ENCODE results near the gene ZNF593.

Gene ZNF593

GRCh38 chr1:26148887-26149286, 20.8 kb upstream of the ZNF593 start:
- no peak for DNase-seq (ENCODE audit: low spot score)

- DNase-seq (ENCODE audit: low spot score): no peak
Measured at GRCh38 chr1:26153966-26154532, 15.7 kb upstream of the ZNF593 start.

GRCh38 chr1:26154750-26155149, 15.0 kb upstream of the ZNF593 start:
- no peak for DNase-seq (ENCODE audit: low spot score)

GRCh38 chr1:26155370-26156284, 14.1 kb upstream of the ZNF593 start:
- DNase-seq (ENCODE audit: low spot score): no peak

GRCh38 chr1:26156285-26157038, 13.2 kb upstream of the ZNF593 start:
- DNase-seq (ENCODE audit: low spot score): no peak

- no peak for DNase-seq (ENCODE audit: low spot score)
Measured at GRCh38 chr1:26158271-26158907, 11.3 kb upstream of the ZNF593 start.

- DNase-seq (ENCODE audit: low spot score): no peak
Measured at GRCh38 chr1:26158908-26159742, 10.6 kb upstream of the ZNF593 start, which contains the start of gene FAM110D. Gene FAM110D, plus strand, starts transcription at chr1:26159079. Its CDS starts 2,213 bp downstream, at chr1:26161292.

- DNase-seq (ENCODE audit: low spot score): no peak
Measured at GRCh38 chr1:26159743-26160039, 10.0 kb upstream of the ZNF593 start.

GRCh38 chr1:26160527-26161414, 8.9 kb upstream of the ZNF593 start:
- no peak for DNase-seq (ENCODE audit: low spot score)

- peak; percentile 73 for DNase-seq (ENCODE audit: low spot score)
Measured at GRCh38 chr1:26161415-26162219, 8.1 kb upstream of the ZNF593 start.

- no peak for DNase-seq (ENCODE audit: low spot score)
Measured at GRCh38 chr1:26162220-26162709, 7.4 kb upstream of the ZNF593 start.

GRCh38 chr1:26163684-26164035, 6.0 kb upstream of the ZNF593 start:
- no peak for DNase-seq (ENCODE audit: low spot score)

GRCh38 chr1:26164036-26164860, 5.5 kb upstream of the ZNF593 start:
- peak; percentile 88 for DNase-seq (ENCODE audit: low spot score)

GRCh38 chr1:26164861-26165842, 4.6 kb upstream of the ZNF593 start:
- no peak for DNase-seq (ENCODE audit: low spot score)

- DNase-seq (ENCODE audit: low spot score): no peak
Measured at GRCh38 chr1:26166719-26167281, 2.9 kb upstream of the ZNF593 start.

GRCh38 chr1:26168410-26169197, 1.1 kb upstream of the ZNF593 start, which contains the start of gene C1orf232:
Gene C1orf232, minus strand, starts transcription at chr1:26168963. Its CDS starts 464 bp downstream, at chr1:26168499.
- no peak for DNase-seq (ENCODE audit: low spot score)

All from GM03348 (cell line).